IPS-NIHi11 (cell line): Measurements from ENCODE around the gene TPO.
"Not testable (repeated sequence)": the region's sequence is repeated elsewhere in the genome, so short reads cannot be mapped to it uniquely, and the experiment has no call there.

Source experiments
- DNase-seq: peaks from one replicate; pipeline ENCODE4 v3.0.0; 2012; ENCODE audit warnings: mixed read lengths, low spot score

Gene TPO

GRCh38 chr2:1503471-1504310 is 90.4 kb downstream of the TPO start:
- no peak for DNase-seq

GRCh38 chr2:1504311-1504750 is 91.1 kb downstream of the TPO start:
- DNase-seq: no peak

GRCh38 chr2:1505031-1505441 is 91.8 kb downstream of the TPO start:
- no peak for DNase-seq

- DNase-seq: no peak
Observed at GRCh38 chr2:1509271-1510065, 96.2 kb downstream of the TPO start.

- no peak for DNase-seq
Observed at GRCh38 chr2:1510176-1510575, 96.9 kb downstream of the TPO start.

- no peak for DNase-seq
Observed at GRCh38 chr2:1511455-1511854, 98.2 kb downstream of the TPO start.

- DNase-seq: no peak
Observed at GRCh38 chr2:1512321-1513289, 99.3 kb downstream of the TPO start.

GRCh38 chr2:1514391-1515072 is 101.3 kb downstream of the TPO start:
- DNase-seq: no peak

- no peak for DNase-seq
Observed at GRCh38 chr2:1515073-1515430, 101.8 kb downstream of the TPO start.

- no peak for DNase-seq
Observed at GRCh38 chr2:1515986-1516797, 102.9 kb downstream of the TPO start.

GRCh38 chr2:1516798-1517060 is 103.5 kb downstream of the TPO start:
- no peak for DNase-seq

GRCh38 chr2:1517291-1517690 is 104.0 kb downstream of the TPO start:
- DNase-seq: not testable (repeated sequence)

- no peak for DNase-seq
Observed at GRCh38 chr2:1517786-1518185, 104.5 kb downstream of the TPO start.

GRCh38 chr2:1518331-1518803 is 105.1 kb downstream of the TPO start:
- DNase-seq: no peak

- no peak for DNase-seq
Observed at GRCh38 chr2:1518867-1519530, 105.7 kb downstream of the TPO start.

- no peak for DNase-seq
Observed at GRCh38 chr2:1521191-1521877, 108.1 kb downstream of the TPO start.

- no peak for DNase-seq
Observed at GRCh38 chr2:1521878-1522830, 108.9 kb downstream of the TPO start.
